HEK293 (cell line): ENCODE measurements around the gene PLCD1.
"Not testable (repeated sequence)": the region's sequence is repeated elsewhere in the genome, so short reads cannot be mapped to it uniquely, and the experiment has no call there.

Experiments
- HIC1 ChIP-seq: fragments of 450-650 bp; formaldehyde crosslinking; IDR thresholded peaks from 2 replicates; pipeline ENCODE4 v1.5.1; 2016; ENCODE audit warnings: missing biosample characterization, missing genetic modification characterization
- HOXC10 ChIP-seq: sonication (generic); formaldehyde crosslinking; IDR thresholded peaks from 2 replicates; pipeline ENCODE4 v1.8.1; 2023; ENCODE audit warnings: mild to moderate bottlenecking, missing genetic modification reagents
- REST ChIP-seq: fragments of 450-650 bp; formaldehyde crosslinking; IDR thresholded peaks from 2 replicates; pipeline ENCODE4 v1.5.1; 2016; ENCODE audit warnings: missing biosample characterization, missing genetic modification characterization
- ZBTB8A ChIP-seq: fragments of 450-650 bp; formaldehyde crosslinking; IDR thresholded peaks from 2 replicates; pipeline ENCODE4 v1.5.1; 2016; ENCODE audit warnings: missing biosample characterization, missing genetic modification characterization
- ZNF26 ChIP-seq: fragments of 450-650 bp; formaldehyde crosslinking; IDR thresholded peaks from 2 replicates; pipeline ENCODE4 v1.5.1; 2016; ENCODE audit warnings: missing biosample characterization, missing genetic modification characterization
- TF ChIP-seq, protein P1 (sequence below): fragments of 450-650 bp; formaldehyde crosslinking; IDR thresholded peaks from 2 replicates; pipeline ENCODE4 v1.5.1; 2016; ENCODE audit warnings: missing biosample characterization, missing genetic modification characterization

DNA sequence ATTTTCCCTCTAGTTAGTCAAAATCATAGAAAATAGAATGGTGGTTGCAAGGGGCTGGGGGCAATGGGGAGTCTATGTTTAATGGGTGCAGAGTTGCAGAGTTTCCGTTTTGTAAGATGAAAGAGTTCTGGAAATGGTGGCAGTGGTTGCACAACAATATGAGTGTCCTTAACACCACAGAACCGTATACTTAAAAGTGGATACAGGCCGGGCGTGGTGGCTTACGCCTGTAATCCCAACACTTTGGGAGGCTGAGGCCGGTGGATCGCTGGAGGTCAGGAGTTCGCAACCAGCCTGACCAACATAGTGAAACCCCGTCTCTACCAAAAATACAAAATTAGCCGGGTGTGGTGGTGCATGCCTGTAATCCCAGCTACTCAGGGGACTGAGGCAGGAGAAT lies 41.1 kb downstream of the PLCD1 start:
- TF ChIP-seq HOXC10 (CRISPR knock-in tag); HIC1 (tag by site-specific recombination); ZBTB8A (tag by site-specific recombination); ZNF26 (tag by site-specific recombination); REST (tag by site-specific recombination): not testable (repeated sequence)
- TF ChIP-seq, protein P1, sequence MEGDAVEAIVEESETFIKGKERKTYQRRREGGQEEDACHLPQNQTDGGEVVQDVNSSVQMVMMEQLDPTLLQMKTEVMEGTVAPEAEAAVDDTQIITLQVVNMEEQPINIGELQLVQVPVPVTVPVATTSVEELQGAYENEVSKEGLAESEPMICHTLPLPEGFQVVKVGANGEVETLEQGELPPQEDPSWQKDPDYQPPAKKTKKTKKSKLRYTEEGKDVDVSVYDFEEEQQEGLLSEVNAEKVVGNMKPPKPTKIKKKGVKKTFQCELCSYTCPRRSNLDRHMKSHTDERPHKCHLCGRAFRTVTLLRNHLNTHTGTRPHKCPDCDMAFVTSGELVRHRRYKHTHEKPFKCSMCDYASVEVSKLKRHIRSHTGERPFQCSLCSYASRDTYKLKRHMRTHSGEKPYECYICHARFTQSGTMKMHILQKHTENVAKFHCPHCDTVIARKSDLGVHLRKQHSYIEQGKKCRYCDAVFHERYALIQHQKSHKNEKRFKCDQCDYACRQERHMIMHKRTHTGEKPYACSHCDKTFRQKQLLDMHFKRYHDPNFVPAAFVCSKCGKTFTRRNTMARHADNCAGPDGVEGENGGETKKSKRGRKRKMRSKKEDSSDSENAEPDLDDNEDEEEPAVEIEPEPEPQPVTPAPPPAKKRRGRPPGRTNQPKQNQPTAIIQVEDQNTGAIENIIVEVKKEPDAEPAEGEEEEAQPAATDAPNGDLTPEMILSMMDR (tag by site-specific recombination): not testable (repeated sequence)
